ENCODE data around the gene CCDC201.

Gene CCDC201

DNA sequence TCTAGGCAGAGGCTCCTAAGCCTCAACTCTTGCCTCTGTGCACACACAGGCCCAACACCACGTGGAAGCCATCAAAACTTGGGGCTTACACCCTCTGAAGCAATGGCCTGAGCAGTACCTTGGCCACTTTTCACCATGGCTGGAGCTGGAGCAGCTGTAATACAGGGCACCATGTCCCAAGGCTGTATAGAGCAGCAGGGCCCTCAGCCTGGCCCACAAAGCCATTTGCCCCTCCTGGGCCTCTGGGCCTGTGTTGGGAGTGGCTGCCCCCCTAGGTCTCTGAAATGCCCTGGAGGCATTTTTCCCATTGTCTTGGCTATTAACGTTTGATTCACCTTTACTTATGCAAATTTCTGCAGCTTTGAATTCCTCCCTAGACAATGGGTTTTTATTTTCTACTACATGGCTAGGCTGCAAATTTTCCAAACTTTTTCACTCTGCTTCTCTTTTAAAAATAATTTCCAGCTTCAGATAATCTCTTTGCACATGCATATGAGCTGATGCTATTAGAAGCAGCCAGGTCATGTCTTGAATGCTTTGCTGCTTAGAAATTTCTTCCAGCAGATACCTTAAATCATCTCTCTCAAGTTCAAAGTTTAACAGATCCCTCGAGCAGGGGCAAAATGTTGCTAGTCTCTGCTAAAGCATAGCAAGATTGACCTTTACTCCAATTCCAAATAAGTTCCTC, 5.7 kb upstream of the CCDC201 start:
- Histone ChIP-seq H3K4me1 (ENCODE audit: insufficient read depth, low read length, severe bottlenecking) (no peaks in the 10 kb centered on the region), H3K36me3 (ENCODE audit: insufficient read depth, low read length) (no peaks in the 10 kb centered on the region), H3K79me2 (ENCODE audit: insufficient read depth, low read length) (no peaks in the 10 kb centered on the region), H3F3A (ENCODE audit: insufficient read depth, low read length) (no peaks in the 10 kb centered on the region), H3K27ac (ENCODE audit: low read depth, low read length, poor library complexity, severe bottlenecking) (no peak overlapping the region), H3K9me3 (ENCODE audit: low read length) (no peaks in the 10 kb centered on the region), H2AFZ (ENCODE audit: low read length) (no peak overlapping the region), H3K9ac (ENCODE audit: low read length) (no peak overlapping the region), H4K20me1 (ENCODE audit: insufficient read depth, low read length) (no peaks in the 10 kb centered on the region), H3K27me3 (ENCODE audit: insufficient read depth, low read length) (no peaks in the 10 kb centered on the region), H3K9me2 (ENCODE audit: low read depth, low read length) (no peaks in the 10 kb centered on the region), H3K4me2 (ENCODE audit: low read length) (no peak overlapping the region), H3K4me3 (ENCODE audit: low read depth, low read length, poor library complexity, severe bottlenecking) (no peak overlapping the region)
- TF ChIP-seq, protein P1, sequence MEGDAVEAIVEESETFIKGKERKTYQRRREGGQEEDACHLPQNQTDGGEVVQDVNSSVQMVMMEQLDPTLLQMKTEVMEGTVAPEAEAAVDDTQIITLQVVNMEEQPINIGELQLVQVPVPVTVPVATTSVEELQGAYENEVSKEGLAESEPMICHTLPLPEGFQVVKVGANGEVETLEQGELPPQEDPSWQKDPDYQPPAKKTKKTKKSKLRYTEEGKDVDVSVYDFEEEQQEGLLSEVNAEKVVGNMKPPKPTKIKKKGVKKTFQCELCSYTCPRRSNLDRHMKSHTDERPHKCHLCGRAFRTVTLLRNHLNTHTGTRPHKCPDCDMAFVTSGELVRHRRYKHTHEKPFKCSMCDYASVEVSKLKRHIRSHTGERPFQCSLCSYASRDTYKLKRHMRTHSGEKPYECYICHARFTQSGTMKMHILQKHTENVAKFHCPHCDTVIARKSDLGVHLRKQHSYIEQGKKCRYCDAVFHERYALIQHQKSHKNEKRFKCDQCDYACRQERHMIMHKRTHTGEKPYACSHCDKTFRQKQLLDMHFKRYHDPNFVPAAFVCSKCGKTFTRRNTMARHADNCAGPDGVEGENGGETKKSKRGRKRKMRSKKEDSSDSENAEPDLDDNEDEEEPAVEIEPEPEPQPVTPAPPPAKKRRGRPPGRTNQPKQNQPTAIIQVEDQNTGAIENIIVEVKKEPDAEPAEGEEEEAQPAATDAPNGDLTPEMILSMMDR (IDR thresholded peaks at IDR 0.05; ENCODE audit: low read length), result no peak
- no peak for TF ChIP-seq EZH2 (IDR thresholded peaks at IDR 0.05; ENCODE audit: borderline replicate concordance, low read length)

DNA sequence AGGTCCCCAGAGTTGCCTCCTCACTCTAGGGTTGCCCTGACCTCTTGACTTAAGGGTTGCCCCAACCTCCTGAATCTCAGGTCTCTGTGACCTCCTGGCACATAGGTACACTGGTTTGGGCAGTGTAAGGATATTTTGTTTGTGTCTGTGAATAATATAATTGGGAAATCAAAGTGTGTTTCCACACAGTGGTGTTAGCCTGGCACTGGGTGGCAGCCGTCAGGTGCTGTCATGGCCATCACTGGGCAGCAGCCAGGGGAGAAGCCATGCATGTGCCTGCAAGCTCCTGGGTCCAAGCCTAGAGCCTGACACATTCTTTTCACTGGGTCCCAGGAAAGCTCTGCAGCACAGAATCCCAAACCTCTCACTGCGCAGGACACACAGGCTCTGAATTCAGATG, 3.6 kb upstream of the CCDC201 start:
- no peak overlapping the region for H2AFZ ChIP-seq (ENCODE audit: low read length)
- H3K79me2 ChIP-seq (ENCODE audit: insufficient read depth, low read length), result no peaks in the 10 kb centered on the region
- no peaks in the 10 kb centered on the region for H4K20me1 ChIP-seq (ENCODE audit: insufficient read depth, low read length)
- no peaks in the 10 kb centered on the region for H3F3A ChIP-seq (ENCODE audit: insufficient read depth, low read length)
- no peaks in the 10 kb centered on the region for H3K36me3 ChIP-seq (ENCODE audit: insufficient read depth, low read length)
- no peak overlapping the region for H3K27ac ChIP-seq (ENCODE audit: low read depth, low read length, poor library complexity, severe bottlenecking)
- no peak overlapping the region for H3K9ac ChIP-seq (ENCODE audit: low read length)
- H3K4me3 ChIP-seq (ENCODE audit: low read depth, low read length, poor library complexity, severe bottlenecking), result no peak overlapping the region
- TF ChIP-seq, protein P1 (IDR thresholded peaks at IDR 0.05; ENCODE audit: low read length), result no peak
- TF ChIP-seq EZH2 (IDR thresholded peaks at IDR 0.05; ENCODE audit: borderline replicate concordance, low read length), result no peak
- no peaks in the 10 kb centered on the region for H3K9me2 ChIP-seq (ENCODE audit: low read depth, low read length)
- no peaks in the 10 kb centered on the region for H3K4me1 ChIP-seq (ENCODE audit: insufficient read depth, low read length, severe bottlenecking)
- no peak overlapping the region for H3K4me2 ChIP-seq (ENCODE audit: low read length)
- no peaks in the 10 kb centered on the region for H3K27me3 ChIP-seq (ENCODE audit: insufficient read depth, low read length)
- H3K9me3 ChIP-seq (ENCODE audit: low read length), result no peaks in the 10 kb centered on the region

- Histone ChIP-seq H3F3A (ENCODE audit: insufficient read depth, low read length) (no peaks in the 10 kb centered on the region), H3K27ac (ENCODE audit: low read depth, low read length, poor library complexity, severe bottlenecking) (no peak overlapping the region), H2AFZ (ENCODE audit: low read length) (no peak overlapping the region), H3K4me3 (ENCODE audit: low read depth, low read length, poor library complexity, severe bottlenecking) (no peak overlapping the region), H3K4me1 (ENCODE audit: insufficient read depth, low read length, severe bottlenecking) (no peaks in the 10 kb centered on the region), H3K4me2 (ENCODE audit: low read length) (no peak overlapping the region), H3K9ac (ENCODE audit: low read length) (no peak overlapping the region), H4K20me1 (ENCODE audit: insufficient read depth, low read length) (no peaks in the 10 kb centered on the region), H3K9me2 (ENCODE audit: low read depth, low read length) (no peaks in the 10 kb centered on the region), H3K27me3 (ENCODE audit: insufficient read depth, low read length) (no peaks in the 10 kb centered on the region), H3K9me3 (ENCODE audit: low read length) (no peaks in the 10 kb centered on the region), H3K36me3 (ENCODE audit: insufficient read depth, low read length) (no peaks in the 10 kb centered on the region), H3K79me2 (ENCODE audit: insufficient read depth, low read length) (no peaks in the 10 kb centered on the region)
- TF ChIP-seq, protein P1 (IDR thresholded peaks at IDR 0.05; ENCODE audit: low read length), result no peak
- TF ChIP-seq EZH2 (IDR thresholded peaks at IDR 0.05; ENCODE audit: borderline replicate concordance, low read length), result no peak
Measured at GRCh38 chr7:45874408-45875131, 1.7 kb upstream of the CCDC201 start.

Measured in OCI-LY1 (cell line).